Gastrocnemius medialis (tissue), 4 donors: ENCODE data around the gene HDHD5. TPM values are rescaled to one million over a fixed set of nuclear protein-coding genes. Genes with fewer than 3 reads are reported as not detected.

Experiments used
- ATAC-seq, 2 donors: fragments of 150-250 bp; one replicate each; pipeline ENCODE4 v1.9.1; 2016
- DNase-seq, 2 donors: peaks; one replicate each; pipeline ENCODE4 v3.0.0-alpha.2; 2019
- H3K27ac ChIP-seq, 4 donors: fragments of 200-600 bp; sonication (generic); 1 replicate in 1 of 4; 2 replicates in 3 of 4; pipeline ENCODE4 v1.5.1; 2016 to 2018; ENCODE audit warnings: mild to moderate bottlenecking in 2 of 4, moderate library complexity in 1 of 4
- H3K27me3 ChIP-seq, 3 donors: fragments of 200-600 bp; sonication (generic) in 2 of 3; 1 replicate in 1 of 3; 2 replicates in 2 of 3; pipeline versions ENCODE4 v1.5.1 to v1.6.0; 2016 to 2019; ENCODE audit warnings: mild to moderate bottlenecking in 1 of 3, moderate library complexity in 1 of 3
- H3K36me3 ChIP-seq, 2 donors: fragments of 200-600 bp; sonication (generic) in 1 of 2; one replicate each; pipeline ENCODE4 v1.5.1; 2017 to 2018
- H3K4me1 ChIP-seq, 2 donors: fragments of 200-600 bp; sonication (generic) in 1 of 2; one replicate each; pipeline ENCODE4 v1.5.1; 2016 to 2017; ENCODE audit warnings: mild to moderate bottlenecking in 2 of 2
- H3K4me3 ChIP-seq, 4 donors: fragments of 200-600 bp; sonication (generic) in 3 of 4; 1 replicate in 1 of 4; 2 replicates in 3 of 4; pipeline ENCODE4 v1.5.1; 2016 to 2019; ENCODE audit warnings: mild to moderate bottlenecking in 2 of 4
- H3K9me3 ChIP-seq, 3 donors: fragments of 200-600 bp; sonication (generic) in 2 of 3; 1 replicate in 1 of 3; 2 replicates in 2 of 3; pipeline ENCODE4 v1.5.1; 2016 to 2019
- POLR2A ChIP-seq, 2 donors: fragments of 450-650 bp; IDR thresholded peaks; one replicate each; pipeline ENCODE4 v1.6.1; 2017; ENCODE audit warnings: antibody characterized with exemption in 2 of 2, mild to moderate bottlenecking in 2 of 2, moderate library complexity in 2 of 2
- in situ Hi-C, 4 donors: fragments of 200-750 bp; cut with MboI; loops; one replicate each; pipeline versions ENCODE4 v1.15.0 to v1.8.0; 2017; ENCODE audit warnings: low sequenced_read_pairs in 4 of 4
- intact Hi-C: fragments of 100-400 bp; cut with DNase I; formaldehyde crosslinking; loops from one replicate; pipeline ENCODE4 v1.15.1; 2023; ENCODE audit warnings: low total_unique reads
- total RNA-seq, 4 donors: library from RNA; depleted of rRNA; stranded (reverse); fragments of >200 nt; gene quantifications; one replicate each; pipeline versions ENCODE4 v1.1.0 to v1.2.3, GENCODE V29; 2016
- TF ChIP-seq, protein P1 (sequence below), 5 experiments: fragments of 450-650 bp in 3 of 5; fragments of 200-600 bp in 2 of 5; sonication (generic) in 2 of 5; IDR thresholded peaks in 4 of 5; conservative IDR thresholded peaks in 1 of 5; 1 replicate in 4 of 5; 2 replicates in 1 of 5; pipeline ENCODE4 v1.5.1; 2016 to 2019; ENCODE audit warnings: antibody characterized with exemption in 5 of 5, mild to moderate bottlenecking in 3 of 5, moderate library complexity in 3 of 5

HDHD5 gene
- total RNA-seq, 4 donors from 2014 or later: 32.0 to 38.5 (median 35.1) TPM

DNA sequence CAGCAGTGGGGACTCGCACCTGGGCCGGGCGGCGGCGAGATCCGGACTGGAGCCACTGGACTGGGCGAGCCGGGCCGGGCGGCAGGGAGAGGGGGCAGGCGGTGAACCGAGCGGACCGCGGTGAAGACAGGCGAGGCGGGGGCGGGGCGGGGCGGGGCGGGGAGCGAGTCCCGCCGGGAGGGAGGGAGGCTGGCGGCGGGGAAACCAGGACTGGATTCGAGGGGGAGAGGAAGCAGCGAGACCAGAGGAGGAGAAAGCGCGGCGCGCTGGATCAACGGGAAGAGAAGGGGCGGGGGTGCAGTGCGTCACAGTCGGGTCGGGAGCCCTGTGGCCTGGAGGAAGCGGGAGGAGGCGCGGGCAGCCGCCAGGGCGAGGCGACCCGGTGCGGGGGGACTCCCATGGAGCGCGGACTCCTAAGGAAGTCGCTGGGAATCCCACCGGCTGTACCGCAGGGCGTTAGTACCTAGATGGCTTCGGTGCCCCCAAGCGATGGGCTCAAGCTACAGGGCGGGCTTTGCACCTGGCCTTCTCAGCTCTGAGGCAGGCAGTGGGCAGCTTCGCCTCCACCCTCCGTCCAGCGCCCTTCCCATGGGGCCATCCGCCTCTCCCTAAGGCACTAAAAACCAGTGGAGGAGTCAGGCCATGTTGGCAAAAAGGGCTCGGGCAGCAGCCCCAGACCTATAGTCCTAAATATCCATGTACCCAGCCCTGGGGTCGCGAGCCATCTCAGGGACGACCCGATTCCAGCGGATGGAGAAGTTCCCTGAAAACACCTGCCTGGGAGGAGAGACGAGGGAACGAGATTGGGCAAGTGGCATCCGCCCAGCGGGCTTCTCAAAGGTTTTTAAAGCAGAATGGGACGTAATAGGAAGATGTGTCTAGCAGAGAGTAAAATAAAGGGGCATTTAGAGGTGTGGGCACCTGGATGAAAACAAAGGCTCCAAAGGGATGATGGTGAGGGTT is 37.6 kb downstream of the HDHD5 start, which contains the start of gene TMEM121B:
Gene TMEM121B, minus strand, starts transcription at position 128 of the 963 bp plus-strand sequence. CDS start 233 bp downstream, outside the sequence.
- Histone ChIP-seq H3K4me3 (peak within 1 kb of the TSS; percentile 56 to 67 (median 60)), H3K27me3 (no peaks in the 10 kb centered on the region), H3K36me3 (no peaks in the 10 kb centered on the region), H3K27ac (peak within 1 kb of the TSS; percentile 24 to 51 (median 32)), H3K4me1 (peaks cover 12% of the 10 kb centered on the region in 2 donors), H3K9me3 (no peaks in the 10 kb centered on the region)
- TF ChIP-seq, protein P1, sequence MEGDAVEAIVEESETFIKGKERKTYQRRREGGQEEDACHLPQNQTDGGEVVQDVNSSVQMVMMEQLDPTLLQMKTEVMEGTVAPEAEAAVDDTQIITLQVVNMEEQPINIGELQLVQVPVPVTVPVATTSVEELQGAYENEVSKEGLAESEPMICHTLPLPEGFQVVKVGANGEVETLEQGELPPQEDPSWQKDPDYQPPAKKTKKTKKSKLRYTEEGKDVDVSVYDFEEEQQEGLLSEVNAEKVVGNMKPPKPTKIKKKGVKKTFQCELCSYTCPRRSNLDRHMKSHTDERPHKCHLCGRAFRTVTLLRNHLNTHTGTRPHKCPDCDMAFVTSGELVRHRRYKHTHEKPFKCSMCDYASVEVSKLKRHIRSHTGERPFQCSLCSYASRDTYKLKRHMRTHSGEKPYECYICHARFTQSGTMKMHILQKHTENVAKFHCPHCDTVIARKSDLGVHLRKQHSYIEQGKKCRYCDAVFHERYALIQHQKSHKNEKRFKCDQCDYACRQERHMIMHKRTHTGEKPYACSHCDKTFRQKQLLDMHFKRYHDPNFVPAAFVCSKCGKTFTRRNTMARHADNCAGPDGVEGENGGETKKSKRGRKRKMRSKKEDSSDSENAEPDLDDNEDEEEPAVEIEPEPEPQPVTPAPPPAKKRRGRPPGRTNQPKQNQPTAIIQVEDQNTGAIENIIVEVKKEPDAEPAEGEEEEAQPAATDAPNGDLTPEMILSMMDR (IDR thresholded peaks at IDR 0.05 in 4 of 5, conservative IDR thresholded peaks at IDR 0.05 in 1 of 5): no peak
- no peak for TF ChIP-seq POLR2A (IDR thresholded peaks at IDR 0.05)
- ATAC-seq: peak; percentile 40 to 63
- DNase-seq: peak; percentile 36 to 59
- in situ Hi-C loops (no loop called here), intact Hi-C loops (loop anchor here (5.0 kb wide), 1 partner anchor 36 kb away; the partner anchor contains the start of gene HDHD5)

DNA sequence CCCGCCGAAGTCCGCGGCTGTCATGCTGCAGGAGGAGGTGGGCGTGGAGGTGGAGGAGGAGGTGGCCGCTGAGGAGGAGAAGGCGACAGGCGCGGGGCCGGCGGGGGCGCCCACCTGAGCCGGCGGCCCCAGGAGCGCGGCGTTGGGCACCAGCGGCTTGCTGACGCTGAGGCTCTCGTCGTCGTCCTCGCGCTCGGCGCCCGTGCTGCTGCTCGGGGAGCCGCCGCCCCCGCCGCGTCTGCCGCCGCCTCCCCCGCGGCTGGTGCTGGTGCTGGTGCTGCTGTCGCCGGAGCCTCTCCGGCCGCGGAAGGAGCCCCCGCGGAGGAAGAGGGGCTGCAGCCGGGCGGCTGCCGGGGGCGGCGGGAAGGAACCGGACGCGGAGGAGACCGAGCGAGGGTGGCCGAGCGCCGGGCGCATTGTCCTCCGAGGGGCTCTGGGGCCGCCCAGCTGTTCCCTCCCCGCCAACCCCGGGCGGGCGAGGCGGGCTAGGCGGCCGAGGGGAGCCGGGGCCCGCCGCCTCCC is 38.3 kb downstream of the HDHD5 start:
- intact Hi-C loops (loop anchor here (1.0 to 5.0 kb wide), 2 partner anchors 37 to 51 kb away; partner anchors contain the start of gene HDHD5), in situ Hi-C loops (no loop called here)
- Histone ChIP-seq H3K36me3 (no peaks in the 10 kb centered on the region), H3K4me3 (peak overlapping the region; percentile 56 to 67 (median 60)), H3K27ac (peak overlapping the region; percentile 24 to 51 (median 32)), H3K9me3 (no peaks in the 10 kb centered on the region), H3K4me1 (peaks cover 12% of the 10 kb centered on the region in 2 donors), H3K27me3 (no peaks in the 10 kb centered on the region)
- TF ChIP-seq POLR2A (IDR thresholded peaks at IDR 0.05): no peak
- TF ChIP-seq, protein P1 (IDR thresholded peaks at IDR 0.05 in 4 of 5, conservative IDR thresholded peaks at IDR 0.05 in 1 of 5): no peak
- ATAC-seq (peak; percentile 23 to 34), DNase-seq (no peak)

DNA sequence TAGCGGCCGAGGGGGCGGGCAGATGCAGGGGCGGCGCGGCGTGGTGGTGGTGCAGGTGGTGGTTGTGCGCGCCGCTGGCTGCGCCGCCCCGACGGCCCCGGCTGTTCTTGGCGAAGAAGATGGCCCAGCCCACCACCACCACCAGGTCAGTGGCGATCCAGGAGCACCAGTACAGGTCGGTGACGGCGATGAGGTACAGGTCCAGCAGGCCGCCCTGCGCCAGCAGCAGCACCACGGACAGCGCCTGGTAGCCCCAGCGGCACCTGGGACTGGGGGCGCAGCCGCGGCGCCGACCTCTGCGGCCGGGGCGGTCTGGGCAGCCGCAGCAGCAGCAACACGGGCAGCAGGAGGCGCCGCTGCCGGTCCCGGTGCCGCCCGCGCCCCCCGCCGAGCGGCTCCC is 38.8 kb downstream of the HDHD5 start:
- peak overlapping the region in 1 of 4 donors; percentile 59 for H3K4me3 ChIP-seq
- in situ Hi-C loops (no loop called here), intact Hi-C loops (loop anchor here (1.0 to 5.0 kb wide), 2 partner anchors 37 to 51 kb away; partner anchors contain the start of gene HDHD5)
- H3K4me1 ChIP-seq: peaks cover 12% of the 10 kb centered on the region in 2 donors
- DNase-seq (peak in 1 of 2 donors; percentile 41), ATAC-seq (peak; percentile 61 to 71)
- H3K27ac ChIP-seq: no peak overlapping the region
- H3K9me3 ChIP-seq: no peaks in the 10 kb centered on the region
- no peaks in the 10 kb centered on the region for H3K27me3 ChIP-seq
- no peak for TF ChIP-seq POLR2A (IDR thresholded peaks at IDR 0.05)
- TF ChIP-seq, protein P1 (IDR thresholded peaks at IDR 0.05 in 4 of 5, conservative IDR thresholded peaks at IDR 0.05 in 1 of 5): no peak
- H3K36me3 ChIP-seq: no peaks in the 10 kb centered on the region

DNA sequence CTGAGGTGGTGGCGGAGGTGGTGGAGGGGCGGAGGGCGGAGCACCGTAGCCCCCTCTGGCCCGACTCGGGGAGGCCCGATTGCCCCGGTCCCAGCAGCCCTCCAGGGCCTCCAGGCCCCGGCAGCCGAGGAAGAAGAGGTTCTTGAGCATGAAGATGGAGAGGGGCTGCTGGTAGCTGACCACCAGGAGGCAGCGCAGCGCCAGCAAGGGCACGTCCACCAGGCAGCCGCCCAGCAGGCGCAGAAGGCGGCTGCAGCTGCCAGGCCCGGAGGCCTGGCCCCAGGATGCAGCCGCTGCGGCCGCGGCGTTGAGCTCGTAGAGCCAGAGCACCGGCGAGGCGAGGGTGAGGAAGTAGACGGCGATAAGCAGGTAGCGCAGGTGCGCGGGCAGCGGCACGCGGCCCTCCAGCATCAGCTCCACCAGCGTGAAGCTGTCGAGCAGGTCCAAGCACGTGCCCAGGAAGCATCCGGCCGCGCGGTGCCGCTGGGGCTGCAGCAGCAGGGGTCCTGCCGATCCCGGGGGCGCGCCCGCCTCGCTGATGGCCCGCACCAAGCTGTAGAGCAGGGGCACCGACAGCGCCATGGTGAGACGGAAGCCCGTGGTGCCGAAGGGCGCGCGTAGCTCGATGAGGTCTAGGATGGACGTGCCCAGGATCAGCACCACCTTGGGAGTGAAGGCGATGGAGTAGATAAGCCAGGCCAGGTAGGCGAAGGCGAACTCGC is 39.4 kb downstream of the HDHD5 start:
- DNase-seq (peak in 1 of 2 donors; percentile 59), ATAC-seq (peak; percentile 52 to 57)
- Histone ChIP-seq H3K9me3 (no peaks in the 10 kb centered on the region), H3K27me3 (no peaks in the 10 kb centered on the region), H3K36me3 (no peaks in the 10 kb centered on the region), H3K27ac (no peak overlapping the region), H3K4me1 (peaks cover 12% of the 10 kb centered on the region in 2 donors), H3K4me3 (peak overlapping the region in 1 of 4 donors; percentile 17)
- in situ Hi-C loops (no loop called here), intact Hi-C loops (loop anchor here (1.0 to 5.0 kb wide), 2 partner anchors 38 to 52 kb away; partner anchors contain the start of gene HDHD5)
- TF ChIP-seq, protein P1 (IDR thresholded peaks at IDR 0.05 in 4 of 5, conservative IDR thresholded peaks at IDR 0.05 in 1 of 5): peak in 4 of 5 experiments; percentile 56 to 67 (median 62)
- no peak for TF ChIP-seq POLR2A (IDR thresholded peaks at IDR 0.05)
